HG02840 (cell line): ENCODE data around the gene ZFP28.

Source experiments
- ATAC-seq: cut with Tn5 transposase; IDR thresholded peaks from one replicate; pipeline ENCODE4 v1.9.1; 2021; ENCODE audit warnings: mild to moderate bottlenecking, moderate library complexity, moderate number of reproducible peaks; ENCODE audit not compliant: unreplicated experiment, low FRiP score

Gene ZFP28

DNA sequence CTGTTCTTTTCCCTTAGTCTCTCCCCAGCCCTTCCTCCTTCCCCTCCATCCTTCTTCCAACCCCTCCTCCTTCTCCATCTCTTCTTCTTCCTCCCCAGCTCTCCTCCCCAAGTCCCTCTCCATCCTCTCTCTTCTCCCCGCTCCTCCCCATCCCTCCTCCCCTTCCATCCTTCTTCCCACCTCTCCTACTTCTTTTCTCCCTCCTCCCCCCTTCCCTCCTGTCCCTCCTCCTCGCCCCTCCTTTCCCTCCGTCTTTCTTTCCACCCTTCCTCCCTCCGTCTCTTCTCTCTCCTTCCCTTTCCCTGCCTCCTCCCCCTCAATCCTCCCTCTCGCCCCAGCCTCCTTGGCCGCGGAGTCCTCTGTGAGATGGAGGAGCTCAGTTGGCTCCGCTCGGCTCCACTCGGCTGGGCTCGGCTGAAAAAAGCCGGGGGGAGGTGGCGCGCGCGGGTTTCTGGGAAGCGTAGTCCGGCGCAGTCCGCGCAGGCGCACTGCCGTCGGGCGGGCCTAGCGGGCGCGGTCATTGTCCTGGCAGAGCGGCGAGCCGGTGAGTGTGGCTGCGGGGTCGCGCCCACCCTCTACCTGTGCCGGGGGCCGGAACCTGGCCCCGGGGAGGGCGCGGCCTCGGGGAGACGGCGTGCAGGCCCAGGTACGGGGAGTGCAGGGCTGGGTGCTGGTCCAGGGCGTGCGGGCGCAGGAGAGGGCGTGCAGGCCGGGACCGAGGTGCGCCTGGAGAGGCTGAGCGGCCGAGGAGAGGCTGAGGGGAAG is 56.2 kb downstream of the ZFP28 start, which contains the start of gene ZNF71:
ZNF71 (plus strand) TSS at position 520 of the 765 bp plus-strand sequence. CDS start 6,257 bp downstream, outside the sequence.
- peak; percentile 81 for ATAC-seq

DNA sequence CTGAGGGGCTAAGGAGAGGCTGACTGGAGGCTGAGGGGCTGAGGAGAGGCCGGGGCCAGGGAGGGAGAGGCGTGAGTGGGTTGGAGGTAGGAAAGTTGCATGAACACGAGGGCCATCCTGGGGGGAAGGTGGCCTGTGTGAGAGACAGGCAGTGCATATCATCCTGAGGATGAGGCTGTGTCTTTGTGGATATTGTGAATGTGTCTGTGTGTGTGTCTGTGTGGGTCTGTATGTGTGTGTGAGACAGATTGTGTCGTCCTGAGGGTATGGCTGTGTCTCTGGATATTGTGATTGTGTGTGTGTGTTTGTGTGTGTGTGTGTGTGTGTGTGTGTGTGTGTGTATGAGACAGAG is 56.8 kb downstream of the ZFP28 start:
- ATAC-seq: peak; percentile 16

DNA sequence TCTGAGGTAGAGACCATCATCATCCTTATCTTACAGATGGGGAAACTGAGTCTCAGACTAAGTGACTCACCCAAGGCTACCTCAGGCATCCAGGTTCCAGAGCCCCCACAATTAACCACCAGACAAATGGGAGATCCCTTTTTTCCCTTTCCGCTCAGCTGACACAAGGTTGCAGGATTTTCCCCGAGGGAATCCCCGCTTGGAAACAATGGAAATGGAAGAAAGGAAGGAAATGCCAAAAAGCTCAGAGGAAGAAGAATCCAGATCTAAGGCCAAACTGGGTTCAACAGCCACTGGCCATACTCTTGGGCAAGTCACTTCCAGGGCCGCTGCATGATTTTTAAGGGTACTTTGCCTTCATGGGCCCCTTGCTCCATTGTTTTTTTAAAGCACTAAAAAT is 57.9 kb downstream of the ZFP28 start:
- no peak for ATAC-seq

DNA sequence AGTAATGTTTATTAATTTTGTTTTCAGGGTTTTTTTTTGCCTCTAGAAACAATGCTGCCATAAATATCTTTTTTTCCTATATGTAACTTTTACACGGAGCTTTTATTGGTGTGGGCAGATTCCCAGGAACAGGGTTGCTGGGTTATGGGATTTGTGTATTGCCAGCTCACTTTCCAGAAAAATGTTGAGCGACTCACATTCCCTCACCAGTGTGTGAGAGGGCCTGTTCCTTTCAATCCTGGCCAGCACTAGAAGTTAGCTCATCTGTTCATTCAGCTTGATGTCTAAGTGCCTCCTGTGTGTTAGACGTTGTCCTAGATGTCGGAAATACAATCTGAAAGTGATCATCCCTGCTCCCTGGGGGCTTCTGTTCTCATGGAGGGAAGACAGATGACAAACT is 58.9 kb downstream of the ZFP28 start:
- no peak for ATAC-seq

DNA sequence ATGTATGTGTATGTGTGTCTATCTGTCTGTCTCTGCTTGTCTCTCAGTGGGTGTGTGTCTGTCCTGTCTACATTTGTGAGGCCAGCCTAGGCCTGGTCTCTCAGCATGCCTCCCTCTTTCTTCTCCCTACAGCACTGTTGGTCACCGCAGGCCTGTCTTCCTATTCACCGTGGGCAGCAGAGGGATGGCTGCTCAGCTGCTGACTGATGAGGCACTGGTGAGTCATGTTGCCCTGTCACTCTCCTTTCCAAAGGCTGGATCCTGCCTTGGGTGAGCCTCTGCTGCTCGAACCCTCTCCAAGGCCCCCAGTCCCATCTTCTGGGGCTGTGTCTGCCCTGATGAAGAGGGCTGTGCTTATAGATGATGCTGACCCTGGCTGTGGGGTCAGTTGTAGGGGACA is 62.6 kb downstream of the ZFP28 start:
- no peak for ATAC-seq

DNA sequence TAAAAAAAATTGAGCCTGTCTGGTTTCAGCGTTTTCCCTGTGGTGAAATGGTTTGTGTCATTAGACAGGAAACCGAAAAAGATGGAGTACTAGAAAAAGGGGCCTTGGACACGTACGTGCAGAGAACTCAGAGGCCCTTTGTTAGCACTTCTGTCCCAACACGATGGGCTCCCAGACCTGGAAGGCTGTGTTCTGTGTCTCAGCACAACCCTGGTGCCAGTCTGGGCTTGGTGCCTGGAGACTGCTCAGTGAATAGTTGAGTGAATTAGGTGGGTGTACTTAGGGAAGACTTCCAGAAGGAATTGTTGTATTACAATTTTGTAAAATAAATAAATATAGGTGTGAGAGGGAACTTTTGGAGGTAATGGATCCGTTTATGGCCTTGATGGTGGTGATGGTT is 65.1 kb downstream of the ZFP28 start:
- no peak for ATAC-seq
